Right renal pelvis (tissue), 4 donors: Measurements from ENCODE around the gene LZTS2. TPM values are rescaled to one million over a fixed set of nuclear protein-coding genes. Genes with fewer than 3 reads are reported as not detected.

Experiments
- DNase-seq, 4 donors: peaks; one replicate each; pipeline ENCODE4 v3.0.0-alpha.2; 2013; ENCODE audit warnings: low read depth in 4 of 4, low spot score in 3 of 4, missing footprints in 1 of 4
- polyA plus RNA-seq, 4 donors: library from polyadenylated mRNA; unstranded; fragments of 120-200 nt; gene quantifications; one replicate each; pipeline ENCODE4 v1.2.1, GENCODE V29; 2013; ENCODE audit not compliant: insufficient read length in 4 of 4

LZTS2 gene
- polyA plus RNA-seq, 4 donors, result 50.8 to 77.7 (median 55.0) TPM

DNA sequence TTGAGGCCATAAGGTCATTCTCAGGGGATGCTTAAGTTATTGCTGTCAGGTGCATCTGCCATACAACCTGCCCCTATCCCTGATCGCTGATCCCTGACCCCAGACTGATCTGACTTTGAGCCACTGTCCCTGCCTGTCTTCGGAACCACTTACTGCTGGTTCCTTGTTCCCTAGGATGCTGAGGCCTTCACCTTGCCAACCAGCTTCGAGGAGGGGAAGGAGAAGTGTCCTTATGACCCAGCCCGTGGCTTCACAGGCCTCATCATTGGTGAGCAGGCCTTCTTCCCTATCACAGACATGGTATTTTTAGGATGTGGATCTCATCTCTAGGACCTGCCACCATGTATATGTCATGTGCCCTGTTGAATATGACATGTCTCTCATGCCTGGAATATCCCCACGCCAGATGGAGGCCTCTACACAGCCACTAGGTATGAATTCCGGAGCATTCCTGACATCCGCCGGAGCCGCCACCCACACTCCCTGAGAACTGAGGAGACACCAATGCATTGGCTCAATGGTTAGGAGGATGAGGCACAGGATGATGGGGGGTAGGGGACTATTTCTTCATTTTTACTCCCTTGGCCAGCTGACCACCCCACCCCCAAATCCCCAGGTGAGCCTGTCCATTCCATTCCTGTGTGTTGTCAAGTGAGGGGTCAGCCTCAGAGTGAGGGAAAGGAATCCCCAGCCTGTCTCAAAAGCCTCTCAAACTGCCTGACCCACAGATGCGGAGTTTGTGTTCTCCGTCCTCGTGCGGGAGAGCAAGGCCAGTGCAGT is 21.3 kb upstream of the LZTS2 start:
- no peak for DNase-seq

DNA sequence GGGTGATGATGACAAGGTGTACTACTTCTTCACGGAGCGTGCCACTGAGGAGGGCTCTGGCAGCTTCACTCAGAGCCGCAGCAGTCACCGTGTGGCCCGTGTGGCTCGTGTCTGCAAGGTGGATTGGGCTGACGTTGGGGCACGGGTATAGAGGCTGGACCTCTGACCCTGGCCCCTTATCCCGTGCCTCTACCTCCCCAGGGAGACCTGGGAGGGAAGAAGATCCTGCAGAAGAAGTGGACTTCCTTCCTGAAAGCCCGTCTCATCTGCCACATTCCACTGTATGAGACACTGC is 20.8 kb upstream of the LZTS2 start:
- no peak for DNase-seq

DNA sequence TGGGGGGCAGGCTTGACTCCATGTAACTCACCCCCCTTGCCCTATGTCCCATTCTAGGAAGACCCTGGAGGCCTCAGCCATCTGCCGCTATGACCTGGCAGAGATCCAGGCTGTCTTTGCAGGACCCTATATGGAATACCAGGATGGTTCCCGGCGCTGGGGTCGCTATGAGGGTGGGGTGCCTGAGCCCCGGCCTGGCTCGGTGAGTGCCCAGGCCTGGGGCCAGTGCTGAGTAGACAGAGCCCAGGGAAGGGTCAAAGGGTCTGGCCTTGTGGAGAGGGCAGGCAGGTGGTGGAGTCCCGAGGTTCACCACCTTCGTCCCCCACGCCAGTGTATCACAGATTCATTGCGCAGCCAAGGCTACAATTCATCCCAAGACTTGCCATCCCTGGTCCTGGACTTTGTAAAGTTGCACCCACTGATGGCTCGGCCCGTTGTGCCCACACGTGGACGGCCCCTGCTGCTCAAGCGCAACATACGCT is 19.8 kb upstream of the LZTS2 start:
- no peak for DNase-seq

DNA sequence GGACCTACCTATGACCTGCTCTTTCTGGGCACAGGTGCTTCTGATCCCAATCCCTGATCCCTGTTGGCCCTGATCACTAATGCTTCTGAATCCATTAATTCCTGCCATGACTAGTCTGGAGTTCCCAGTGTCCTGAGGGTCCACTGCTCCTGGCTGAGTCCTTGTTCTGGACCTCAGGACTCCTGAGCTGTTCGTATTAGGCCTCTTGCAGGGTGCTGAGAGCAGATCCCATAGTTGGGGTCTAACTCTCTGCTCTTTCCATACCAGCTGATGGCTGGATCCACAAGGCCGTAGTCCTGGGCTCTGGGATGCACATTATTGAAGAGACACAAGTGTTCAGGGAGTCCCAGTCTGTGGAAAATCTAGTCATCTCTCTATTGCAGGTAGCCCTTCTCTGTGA is 19.3 kb upstream of the LZTS2 start:
- no peak for DNase-seq

DNA sequence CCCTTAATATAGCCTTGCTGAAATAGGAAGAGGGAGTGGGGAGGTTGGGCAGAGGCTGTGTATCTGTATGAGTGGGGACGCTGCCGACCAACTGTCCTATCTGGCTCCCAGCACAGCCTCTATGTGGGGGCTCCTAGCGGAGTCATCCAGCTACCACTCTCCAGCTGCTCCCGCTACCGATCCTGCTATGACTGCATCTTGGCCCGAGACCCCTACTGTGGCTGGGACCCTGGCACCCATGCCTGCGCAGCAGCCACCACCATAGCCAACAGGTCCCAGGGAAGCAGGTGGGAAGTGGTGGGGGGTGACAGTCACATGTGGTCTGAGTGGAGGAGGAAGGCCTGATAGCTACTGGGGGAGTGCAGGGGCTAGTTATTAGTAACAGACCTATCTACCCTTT is 18.9 kb upstream of the LZTS2 start:
- DNase-seq, result no peak

DNA sequence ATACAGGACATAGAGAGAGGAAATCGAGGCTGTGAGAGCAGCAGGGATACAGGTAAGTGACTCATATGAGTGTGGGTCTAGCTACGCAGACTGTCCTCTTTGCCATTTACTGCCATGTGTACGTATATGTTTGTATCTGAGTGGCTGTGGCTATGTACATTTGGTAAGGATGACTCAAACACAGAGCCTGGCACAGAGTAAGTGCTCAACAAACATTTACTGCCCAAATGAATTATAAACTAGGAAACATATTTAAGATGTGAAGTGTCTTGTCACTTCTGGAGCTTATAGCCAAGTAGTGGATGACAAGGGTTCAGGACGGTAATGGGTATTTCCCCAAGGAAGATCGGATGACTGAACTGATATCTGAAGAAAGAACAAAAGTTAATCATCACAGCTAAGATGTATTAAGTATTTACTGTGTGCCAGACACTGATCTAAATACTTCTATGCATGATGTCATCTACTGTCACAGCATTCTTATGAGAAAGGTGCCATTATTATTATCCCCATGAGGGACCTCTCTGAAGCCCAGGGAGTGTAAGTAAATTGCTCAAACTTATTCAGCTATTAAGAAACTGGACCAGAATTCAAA is 18.3 kb upstream of the LZTS2 start:
- DNase-seq, result no peak

DNA sequence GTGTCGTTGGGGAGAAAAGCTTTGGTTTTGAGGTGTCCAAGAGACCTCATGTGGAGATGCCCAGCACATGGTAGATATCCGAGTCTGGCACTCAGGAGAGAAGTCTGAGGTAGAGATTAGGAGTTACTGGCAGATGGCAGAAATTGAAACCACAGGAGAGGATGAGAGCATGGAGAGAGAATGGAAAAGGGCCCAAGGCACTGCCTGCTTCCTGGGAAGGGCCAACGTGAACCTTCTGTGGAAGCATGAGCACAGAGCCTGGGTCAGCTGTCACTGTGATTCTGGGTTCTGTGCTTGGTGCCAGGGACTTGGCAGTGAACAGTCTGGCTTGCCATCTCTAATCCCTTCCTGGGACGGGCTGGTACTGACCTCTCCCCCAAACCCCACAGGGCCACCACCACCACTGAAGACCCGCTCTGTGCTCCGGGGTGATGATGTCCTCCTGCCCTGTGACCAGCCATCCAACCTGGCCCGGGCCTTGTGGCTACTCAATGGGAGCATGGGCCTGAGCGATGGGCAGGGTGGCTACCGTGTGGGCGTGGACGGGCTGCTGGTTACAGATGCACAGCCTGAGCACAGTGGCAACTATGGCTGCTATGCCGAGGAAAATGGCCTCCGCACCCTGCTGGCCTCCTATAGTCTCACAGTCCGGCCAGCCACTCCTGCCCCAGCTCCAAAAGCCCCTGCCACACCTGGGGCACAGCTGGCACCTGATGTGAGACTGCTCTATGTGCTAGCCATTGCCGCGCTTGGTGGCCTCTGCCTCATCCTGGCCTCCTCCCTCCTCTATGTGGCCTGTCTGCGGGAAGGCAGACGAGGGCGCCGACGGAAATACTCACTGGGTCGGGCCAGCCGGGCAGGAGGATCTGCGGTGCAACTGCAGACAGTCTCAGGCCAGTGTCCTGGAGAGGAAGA is 16.4 kb upstream of the LZTS2 start:
- no peak for DNase-seq

DNA sequence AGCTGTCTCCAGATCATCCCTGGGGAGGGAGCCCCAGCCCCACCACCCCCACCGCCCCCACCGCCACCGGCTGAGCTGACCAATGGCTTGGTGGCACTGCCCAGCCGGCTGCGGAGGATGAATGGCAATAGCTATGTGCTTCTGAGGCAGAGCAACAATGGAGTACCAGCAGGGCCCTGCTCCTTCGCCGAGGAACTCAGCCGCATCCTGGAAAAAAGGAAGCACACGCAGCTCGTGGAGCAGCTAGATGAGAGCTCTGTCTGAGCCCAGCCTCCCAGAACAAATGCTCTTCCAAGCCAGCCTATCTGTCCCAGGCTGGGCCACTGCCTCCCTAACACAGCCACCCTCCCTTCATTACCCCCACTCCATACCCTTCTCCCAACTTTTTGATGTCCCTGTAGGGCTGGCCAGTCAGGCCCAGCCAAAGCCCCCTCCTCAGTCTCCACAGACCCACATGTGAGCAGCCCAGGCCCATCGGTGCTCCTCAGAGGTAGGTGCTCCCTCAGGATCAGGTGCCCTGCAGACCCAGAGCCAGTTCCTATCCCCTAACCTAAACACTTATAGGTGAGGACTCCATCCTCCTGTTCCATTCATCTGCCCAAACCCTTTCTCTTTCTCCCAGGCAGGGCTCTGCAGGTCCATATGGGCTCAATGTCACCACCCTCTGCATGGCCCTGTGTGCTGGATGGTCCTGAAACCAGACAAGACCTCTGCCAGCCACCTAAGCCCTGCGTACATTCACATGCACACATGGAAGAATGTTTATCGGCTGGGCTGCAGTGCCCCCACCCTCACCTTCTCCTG is 15.5 kb upstream of the LZTS2 start:
- DNase-seq, result no peak

DNA sequence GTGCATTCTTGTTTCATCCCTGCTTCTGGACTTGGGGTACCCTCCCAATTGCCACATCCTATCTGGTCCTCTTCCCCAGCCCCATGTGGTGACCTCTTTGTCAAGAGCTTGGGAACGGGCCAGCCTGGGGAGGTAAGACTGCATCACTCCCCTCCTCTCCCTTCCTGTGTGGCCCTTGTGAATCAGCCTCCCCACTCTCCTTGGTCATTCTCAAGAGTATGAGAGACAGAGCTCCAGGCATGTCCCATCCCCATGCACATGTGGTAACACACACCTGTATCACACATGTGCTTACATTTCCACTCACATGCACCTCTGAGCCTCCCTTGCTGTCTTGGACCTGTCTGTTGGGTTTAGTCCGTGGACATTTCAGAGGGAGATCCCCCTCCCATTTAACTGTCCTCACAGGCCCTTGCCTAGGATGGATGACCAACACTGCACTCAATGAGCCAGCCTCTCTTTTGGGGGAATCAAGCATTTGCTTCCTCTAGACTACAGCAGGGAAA is 14.9 kb upstream of the LZTS2 start:
- no peak for DNase-seq

DNA sequence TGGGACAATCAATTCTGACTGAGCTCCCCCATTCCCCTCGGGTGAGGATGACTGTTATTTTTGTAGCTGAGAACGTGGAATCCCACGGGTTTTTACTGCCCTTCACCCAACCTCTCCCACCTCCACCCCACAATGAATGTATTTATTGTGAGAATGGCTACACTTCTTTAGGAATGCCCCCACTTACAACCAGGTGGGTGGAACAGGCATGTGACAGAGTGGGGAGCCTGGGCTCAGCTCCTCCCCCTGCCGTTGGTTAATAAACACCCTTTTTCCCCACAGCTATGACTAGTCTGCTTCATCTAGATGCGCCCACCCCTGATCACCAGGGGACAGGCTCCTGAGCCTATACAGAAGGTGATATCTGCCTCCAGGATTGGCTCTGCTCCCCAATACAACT is 14.3 kb upstream of the LZTS2 start:
- DNase-seq, result no peak

DNA sequence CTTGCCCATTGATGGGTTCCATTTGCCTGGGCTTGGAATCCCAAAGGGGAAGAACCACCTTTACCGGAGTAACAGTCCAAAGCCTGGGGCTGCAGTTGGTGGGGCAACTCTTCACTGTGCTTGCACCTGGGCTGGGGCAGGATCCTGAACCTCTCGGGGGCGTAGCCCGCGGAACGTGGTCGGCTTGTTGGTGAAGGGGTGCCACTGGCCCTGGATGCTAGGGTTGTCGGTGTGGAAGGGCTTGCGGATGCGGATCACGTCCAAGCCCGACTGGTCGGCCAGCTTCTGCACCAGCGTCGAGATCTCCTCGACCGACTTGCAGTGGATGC is 13.0 kb upstream of the LZTS2 start:
- no peak for DNase-seq

DNA sequence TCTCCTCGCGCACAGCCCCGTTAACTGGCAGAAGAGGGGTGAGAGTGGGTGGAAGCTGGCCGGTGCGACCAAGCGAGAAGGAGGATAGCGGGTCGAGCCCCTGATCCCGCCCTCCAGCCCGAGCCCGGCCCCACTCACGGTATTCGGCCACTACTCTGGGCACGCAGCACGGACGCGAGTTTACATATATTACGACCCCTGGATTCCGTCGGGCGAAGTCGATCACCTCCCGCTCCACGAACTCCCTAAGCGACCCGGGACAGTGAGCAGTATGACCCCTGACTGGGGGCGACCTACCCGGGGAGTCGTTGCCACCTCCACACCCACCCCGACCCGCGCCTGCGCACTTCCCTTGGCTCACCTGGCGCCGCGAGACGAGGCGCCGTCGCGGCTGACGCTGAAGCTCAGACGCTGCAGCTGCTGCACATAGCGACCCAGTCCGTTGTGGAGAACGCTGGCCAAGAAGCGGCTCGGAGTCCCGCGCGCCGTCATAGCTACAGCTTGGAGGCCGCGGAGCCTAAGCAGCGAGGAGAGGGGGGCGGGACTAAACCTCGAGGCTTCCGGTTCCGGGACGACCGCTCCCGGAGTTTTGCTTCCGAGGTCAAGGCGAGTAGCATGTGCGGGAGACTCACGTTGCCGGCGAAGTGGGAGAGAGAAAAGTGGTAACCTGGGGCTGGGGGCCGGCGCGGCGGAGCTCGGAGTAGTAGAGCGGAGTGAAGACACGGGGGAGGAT is 12.5 kb upstream of the LZTS2 start, which contains the start of the genes MRPL43 and TWNK:
MRPL43 (minus strand) TSS at position 546 of the 733 bp plus-strand sequence; CDS start at position 492, 54 bp downstream.
TWNK (plus strand) TSS at position 592 of the 733 bp plus-strand sequence. CDS start 668 bp downstream, outside the sequence.
- DNase-seq, result peak in 1 of 4 donors; percentile 78

DNA sequence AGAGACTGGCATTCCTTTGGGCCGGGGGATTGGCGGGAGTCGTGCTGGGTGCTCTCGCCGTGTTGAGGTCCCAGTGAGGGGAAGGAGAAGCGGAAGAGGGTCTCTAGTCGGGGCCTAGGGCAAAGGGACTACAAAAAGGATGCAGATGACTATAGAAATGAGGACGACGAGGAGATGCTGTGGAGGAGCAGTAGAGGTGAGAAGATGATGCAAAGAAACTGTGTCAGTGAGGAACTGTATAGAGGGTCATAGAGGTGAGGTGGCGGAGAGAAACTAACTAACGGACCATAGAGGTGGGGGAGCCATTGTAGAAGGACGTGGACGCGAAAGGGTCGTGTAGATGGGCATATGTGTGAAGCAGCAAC is 11.9 kb upstream of the LZTS2 start:
- DNase-seq, result no peak

DNA sequence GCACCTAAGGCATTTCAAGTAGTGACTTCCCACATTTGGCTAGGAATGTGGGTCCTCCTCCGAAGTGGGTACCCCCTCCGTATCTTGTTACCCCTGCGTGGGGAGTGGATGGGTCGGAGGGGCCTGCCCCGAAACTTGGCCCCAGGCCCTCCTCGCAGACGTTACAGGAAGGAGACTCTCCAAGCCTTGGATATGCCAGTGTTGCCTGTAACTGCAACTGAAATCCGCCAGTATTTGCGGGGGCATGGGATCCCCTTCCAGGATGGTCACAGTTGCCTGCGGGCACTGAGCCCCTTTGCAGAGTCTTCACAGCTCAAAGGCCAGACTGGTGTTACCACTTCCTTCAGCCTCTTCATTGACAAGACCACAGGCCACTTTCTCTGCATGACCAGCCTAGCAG is 11.4 kb upstream of the LZTS2 start:
- DNase-seq, result no peak

DNA sequence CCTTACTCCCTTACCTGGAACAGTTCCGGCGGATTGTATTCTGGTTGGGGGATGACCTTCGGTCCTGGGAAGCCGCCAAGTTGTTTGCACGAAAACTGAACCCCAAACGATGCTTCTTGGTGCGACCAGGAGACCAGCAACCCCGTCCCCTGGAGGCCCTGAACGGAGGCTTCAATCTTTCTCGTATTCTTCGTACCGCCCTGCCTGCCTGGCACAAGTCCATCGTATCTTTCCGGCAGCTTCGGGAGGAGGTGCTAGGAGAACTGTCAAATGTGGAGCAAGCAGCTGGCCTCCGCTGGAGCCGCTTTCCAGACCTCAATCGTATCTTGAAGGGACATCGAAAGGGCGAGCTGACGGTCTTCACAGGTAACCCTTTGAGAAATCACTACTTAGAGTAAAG is 10.5 kb upstream of the LZTS2 start:
- DNase-seq, result no peak

DNA sequence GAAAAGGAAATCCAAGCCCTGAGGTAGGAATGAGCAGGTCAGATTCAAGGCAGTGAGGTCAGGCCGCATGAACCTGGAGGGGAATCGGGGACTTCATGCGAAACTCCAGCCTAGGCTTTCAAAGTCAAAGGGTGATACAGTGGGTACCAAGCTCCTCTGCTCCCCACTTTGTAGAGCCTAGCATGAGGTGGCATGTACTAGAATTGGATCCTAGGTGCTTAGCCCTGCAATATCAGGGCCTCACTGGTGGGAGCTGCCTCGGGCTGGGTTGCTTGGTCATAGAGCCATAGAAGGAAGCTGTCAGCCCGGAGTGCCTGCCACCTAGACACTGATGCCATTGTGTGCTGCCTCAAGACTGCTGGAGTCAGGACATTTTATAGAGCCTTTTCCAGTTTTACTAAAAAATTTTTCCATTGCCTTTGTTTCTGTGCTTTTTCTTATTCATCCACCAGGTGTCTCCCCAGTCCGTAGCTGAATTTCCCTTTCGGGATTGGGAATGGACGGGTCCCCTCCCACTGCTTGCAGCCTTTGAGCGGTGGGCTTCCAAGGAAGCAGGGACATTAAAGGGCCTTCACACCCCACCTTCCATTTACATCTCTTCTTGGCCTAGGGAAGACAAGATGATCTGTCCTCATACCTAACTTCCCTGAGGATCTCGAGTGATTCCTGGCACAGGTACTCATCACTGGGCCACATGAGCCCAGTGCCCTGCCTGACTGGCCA is 5.5 kb upstream of the LZTS2 start:
- no peak for DNase-seq

DNA sequence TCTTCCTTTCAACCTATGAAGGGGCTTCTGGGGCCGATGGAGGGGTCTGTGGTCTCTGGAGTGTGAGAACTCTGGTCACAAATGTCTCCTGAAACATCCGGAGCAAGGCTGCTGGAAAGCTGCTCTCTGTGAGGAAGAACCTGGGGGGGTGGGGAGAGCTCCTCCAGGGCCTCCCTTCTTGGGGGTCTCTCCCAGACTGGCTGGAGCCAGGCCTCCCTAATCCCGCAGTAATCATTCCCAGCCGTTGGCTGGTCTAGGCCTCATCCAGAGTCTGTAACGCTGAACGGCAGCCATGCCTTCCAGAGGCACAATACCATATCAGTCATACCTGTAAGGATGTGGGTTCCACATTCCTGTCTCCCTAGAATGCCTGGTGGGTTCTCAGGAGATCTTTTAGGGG is 4.4 kb upstream of the LZTS2 start:
- DNase-seq, result no peak

DNA sequence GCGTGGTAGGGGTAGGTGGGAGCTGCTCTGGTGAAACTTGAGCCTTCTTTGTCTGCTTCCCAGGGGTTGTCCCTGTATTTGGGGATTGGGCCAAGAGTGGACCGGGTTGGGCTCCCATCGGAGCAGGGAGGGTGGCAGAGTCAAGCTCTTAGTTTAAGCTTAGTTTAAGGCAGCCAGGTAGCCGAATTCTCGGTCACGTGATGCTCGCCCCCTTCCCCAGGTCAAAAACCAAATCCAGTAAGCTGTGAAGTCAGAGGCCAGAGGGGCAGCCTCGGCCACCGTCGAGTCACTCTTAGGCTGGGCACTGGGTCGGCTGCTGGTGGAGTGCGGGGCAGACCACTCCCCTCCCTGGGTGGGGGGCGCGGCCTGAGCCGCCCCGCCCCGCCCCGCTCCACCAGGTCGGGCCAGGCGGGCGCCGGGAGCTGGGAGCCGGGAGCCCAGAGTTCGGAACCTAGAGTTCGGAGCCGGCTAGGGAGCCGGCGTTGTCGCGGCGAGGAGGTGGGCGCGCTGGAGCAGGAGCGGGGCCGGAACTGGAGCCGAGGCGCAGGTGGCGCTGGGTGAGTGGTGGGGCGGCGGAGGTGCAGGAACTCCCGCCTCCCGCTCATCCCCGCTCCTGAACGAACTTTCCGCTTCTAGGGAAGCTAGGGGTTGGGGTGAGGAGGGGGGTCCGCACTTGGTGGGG is 2.8 kb upstream of the LZTS2 start:
- no peak for DNase-seq
